HepG2 (cell line): ENCODE results near the gene L3MBTL4. TPM values are rescaled to one million over a fixed set of nuclear protein-coding genes. Genes with fewer than 3 reads are reported as not detected.

Experiments used
- ATAC-seq: fragments of 200-7000 bp; cut with Tn5 transposase; 3 replicates; pipeline ENCODE4 v1.9.1; 2020; ENCODE audit warnings: mild to moderate bottlenecking, moderate library complexity
- BruUV-seq: library from RNA; stranded (reverse); fragments of 400-500 nt; replicated peaks from 2 replicates; lab custom pipeline; 2021; lab: Mats Ljungman, UMichigan
- CTCF ChIA-PET: fragments of 300-600 bp; formaldehyde crosslinking; extraction: SDS; loops from one replicate; lab custom pipeline; 2021; ENCODE audit warnings: low total read pairs, inconsistent platforms, low intra/inter-chr PET ratio; lab: Yijun Ruan, JAX
- POLR2A ChIA-PET: fragments of 350-600 bp; sonication (Branson Sonifier 250); formaldehyde crosslinking; loops from one replicate; lab custom pipeline; 2020; ENCODE audit warnings: antibody characterized with exemption, inconsistent platforms; lab: Yijun Ruan, JAX
- DNase-seq: peaks from one replicate; pipeline ENCODE4 v3.0.0-alpha.2; 2015; ENCODE audit warnings: low spot score
- FAIRE-seq: peaks from 3 replicates; lab custom pipeline; 2011; peaks lifted over from hg19 to GRCh38; lab: Jason Lieb, UNC
- H2AFZ ChIP-seq: one replicate; pipeline ENCODE4 v1.6.1; 2011; ENCODE audit warnings: low read length, inconsistent platforms
- H3K27ac ChIP-seq: fragments of 300-600 bp; 3 replicates; pipeline ENCODE4 v1.8.0; 2011; ENCODE audit warnings: mixed run types, mild to moderate bottlenecking, mixed read lengths, low read length, inconsistent platforms; ENCODE audit not compliant: insufficient read depth; ENCODE audit errors: extremely low read length
- H3K27me3 ChIP-seq, 2 experiments: fragments of 200-600 bp in 1 of 2; 2 replicates in 1 of 2; 3 replicates in 1 of 2; pipeline versions ENCODE4 v1.6.0 to v1.8.0; 2011; ENCODE audit warnings: low read length in 2 of 2, mild to moderate bottlenecking in 2 of 2, moderate library complexity in 2 of 2, inconsistent platforms in 1 of 2; ENCODE audit not compliant: insufficient read depth in 2 of 2, control insufficient read depth in 1 of 2
- H3K36me3 ChIP-seq, 2 experiments: fragments of 200-600 bp in 1 of 2; replicated peaks in 1 of 2; 2 replicates in 1 of 2; 3 replicates in 1 of 2; pipeline versions ENCODE4 v1.5.1 to v1.8.0; 2011; ENCODE audit warnings: low read length in 2 of 2, inconsistent platforms in 1 of 2; ENCODE audit not compliant: insufficient read depth in 2 of 2, control insufficient read depth in 1 of 2
- H3K4me1 ChIP-seq: 2 replicates; pipeline ENCODE4 v1.5.1; 2012; ENCODE audit warnings: low read length, inconsistent platforms; ENCODE audit not compliant: insufficient read depth
- H3K4me2 ChIP-seq: 2 replicates; pipeline ENCODE4 v1.6.0; 2011; ENCODE audit warnings: low read depth, low read length, inconsistent platforms
- H3K4me3 ChIP-seq, 3 experiments: fragments of 200-600 bp in 1 of 3; sonication (generic), shearing (Covaris generic) in 1 of 3; replicated peaks in 1 of 3; 2 replicates each; pipeline ENCODE4 v1.5.1; 2011 to 2016; ENCODE audit warnings: low read length in 3 of 3, inconsistent platforms in 2 of 3, low read depth in 2 of 3, mild to moderate bottlenecking in 2 of 3, control low read depth in 1 of 3, mixed read lengths in 1 of 3; ENCODE audit not compliant: insufficient read depth in 1 of 3
- H3K79me2 ChIP-seq: one replicate; pipeline ENCODE4 v1.6.1; 2011; ENCODE audit warnings: low read length, inconsistent platforms; ENCODE audit not compliant: insufficient read depth
- H3K9ac ChIP-seq: 2 replicates; pipeline ENCODE4 v1.6.0; 2011; ENCODE audit warnings: mild to moderate bottlenecking, low read depth, low read length, inconsistent platforms; ENCODE audit not compliant: insufficient read depth
- H3K9me3 ChIP-seq: 2 replicates; pipeline ENCODE4 v1.5.1; 2012; ENCODE audit warnings: mild to moderate bottlenecking, low read length
- H4K20me1 ChIP-seq: 2 replicates; pipeline ENCODE4 v1.6.0; 2011; ENCODE audit warnings: inconsistent platforms, mild to moderate bottlenecking, low read length, moderate library complexity; ENCODE audit not compliant: insufficient read depth
- FUBP1 ChIP-seq: sonication (generic); formaldehyde crosslinking; IDR thresholded peaks from 2 replicates; pipeline ENCODE4 v1.5.1; 2020; ENCODE audit warnings: missing genetic modification reagents, mild to moderate bottlenecking, borderline replicate concordance
- HNRNPL ChIP-seq: fragments of 200-400 bp; formaldehyde crosslinking; IDR thresholded peaks from 2 replicates; pipeline ENCODE4 v1.6.1; 2017; ENCODE audit warnings: mild to moderate bottlenecking, low read depth, low read length
- STAG1 ChIP-seq: sonication (generic); formaldehyde crosslinking; IDR thresholded peaks from 2 replicates; pipeline ENCODE4 v1.4.0; 2020; ENCODE audit warnings: missing genetic modification reagents
- ZNF460 ChIP-seq: sonication (generic); formaldehyde crosslinking; IDR thresholded peaks from 2 replicates; pipeline ENCODE4 v1.5.1; 2020; ENCODE audit warnings: missing genetic modification reagents, mild to moderate bottlenecking, borderline replicate concordance
- ZNF775 ChIP-seq: sonication (generic); formaldehyde crosslinking; IDR thresholded peaks from 2 replicates; pipeline ENCODE4 v1.4.0; 2020; ENCODE audit warnings: missing genetic modification reagents, mild to moderate bottlenecking, moderate library complexity, borderline replicate concordance
- WGBS: methylation state at CpG from one replicate; pipeline ENCODE4 v1.1.6; 2017; ENCODE audit warnings: low lambda C conversion rate; 5-methylcytosine and 5-hydroxymethylcytosine counted together
- in situ Hi-C: cut with HindIII; loops from 2 replicates; pipeline ENCODE4 v1.10.0; 2017; ENCODE audit warnings: low pct_unique_long_range_greater_than_20kb; ENCODE audit not compliant: extremely low pct_ligation_motif_present
- intact Hi-C: fragments of 100-400 bp; cut with micrococcal nuclease; formaldehyde crosslinking; loops from one replicate; pipeline ENCODE4 v1.10.0; 2022; ENCODE audit not compliant: unreplicated experiment
- polyA plus RNA-seq, 8 experiments: library from polyadenylated mRNA; depleted of rRNA in 3 of 8; stranded (reverse) in 7 of 8; unstranded in 1 of 8; fragments of >200 nt; fragmentation: Illumina TruSeq in 4 of 8; extraction: Trizol in 4 of 8; gene quantifications; 2 replicates each; pipeline versions ENCODE4 v1.2.1 to v1.2.3, GENCODE V29; 2011 to 2016; ENCODE audit warnings: low read depth in 4 of 8, missing spikeins in 1 of 8, mixed read lengths in 1 of 8; ENCODE audit not compliant: insufficient read depth in 1 of 8
- total RNA-seq, 5 experiments: library from RNA; depleted of rRNA; stranded (reverse); fragments of >200 nt; fragmentation: Illumina TruSeq; extraction: Trizol; gene quantifications; 2 replicates each; pipeline ENCODE4 v1.2.3, GENCODE V29; 2016; ENCODE audit warnings: low read depth in 1 of 5
- TF ChIP-seq, protein P1 (sequence below), 2 experiments: IDR thresholded peaks; 2 replicates each; pipeline ENCODE4 v1.6.1; 2011 to 2012; ENCODE audit warnings: low read length in 2 of 2, borderline replicate concordance in 1 of 2, low read depth in 1 of 2, mild to moderate bottlenecking in 1 of 2, moderate library complexity in 1 of 2

The L3MBTL4 gene
- total and polyA plus RNA-seq, 2 of the 13 experiments (the other 11 are each of a cell fraction or from before 2014, with no cell fraction given) = 10.8 to 13.3 TPM

DNA sequence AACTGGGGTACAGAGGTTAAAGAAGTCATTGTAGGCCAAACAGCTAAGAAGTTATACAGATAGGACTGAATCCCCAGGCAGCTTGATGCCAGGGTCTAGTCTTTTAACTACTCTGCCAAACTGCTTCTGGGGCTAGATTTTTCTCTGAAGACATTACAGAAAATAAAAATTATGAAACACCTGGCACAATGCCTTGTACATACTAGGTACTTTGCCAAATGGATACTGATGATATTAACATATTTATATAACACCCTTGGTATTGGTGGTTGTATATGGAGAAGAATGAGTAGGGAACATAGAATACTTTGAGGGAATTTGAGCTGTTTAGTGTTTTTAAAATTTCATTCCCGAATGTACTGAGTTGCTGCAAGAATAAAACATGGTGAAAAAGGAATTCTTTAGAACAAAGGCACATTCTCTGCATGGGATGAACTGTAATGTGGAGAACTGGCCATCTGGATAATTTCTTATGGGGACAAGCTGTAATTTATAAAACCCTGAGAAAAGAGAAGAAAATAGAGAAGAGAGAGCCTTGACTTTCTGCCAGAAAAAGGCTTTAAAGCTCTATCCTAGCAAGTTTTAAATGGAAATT, 308.5 kb downstream of the L3MBTL4 start:
- ChIA-PET CTCF (no interaction called here), POLR2A (no interaction called here)
- Histone ChIP-seq H3K9me3 (no peaks in the 10 kb centered on the region), H3K4me3 (no peak overlapping the region), H3K79me2 (no peaks in the 10 kb centered on the region), H3K36me3 (peaks cover 0 to 2% of the 10 kb centered on the region in 2 experiments; a peak in 1 of 5 replicates), H3K27me3 (no peaks in the 10 kb centered on the region), H4K20me1 (no peaks in the 10 kb centered on the region), H3K27ac (no peak overlapping the region), H2AFZ (no peak overlapping the region), H3K9ac (no peak overlapping the region), H3K4me1 (no peaks in the 10 kb centered on the region), H3K4me2 (no peak overlapping the region)
- no peak for ATAC-seq
- no peak for TF ChIP-seq FUBP1 (CRISPR knock-in tag)
- TF ChIP-seq ZNF775 (CRISPR knock-in tag) = no peak
- TF ChIP-seq HNRNPL = no peak
- no peak for TF ChIP-seq ZNF460 (CRISPR knock-in tag)
- TF ChIP-seq, protein P1, sequence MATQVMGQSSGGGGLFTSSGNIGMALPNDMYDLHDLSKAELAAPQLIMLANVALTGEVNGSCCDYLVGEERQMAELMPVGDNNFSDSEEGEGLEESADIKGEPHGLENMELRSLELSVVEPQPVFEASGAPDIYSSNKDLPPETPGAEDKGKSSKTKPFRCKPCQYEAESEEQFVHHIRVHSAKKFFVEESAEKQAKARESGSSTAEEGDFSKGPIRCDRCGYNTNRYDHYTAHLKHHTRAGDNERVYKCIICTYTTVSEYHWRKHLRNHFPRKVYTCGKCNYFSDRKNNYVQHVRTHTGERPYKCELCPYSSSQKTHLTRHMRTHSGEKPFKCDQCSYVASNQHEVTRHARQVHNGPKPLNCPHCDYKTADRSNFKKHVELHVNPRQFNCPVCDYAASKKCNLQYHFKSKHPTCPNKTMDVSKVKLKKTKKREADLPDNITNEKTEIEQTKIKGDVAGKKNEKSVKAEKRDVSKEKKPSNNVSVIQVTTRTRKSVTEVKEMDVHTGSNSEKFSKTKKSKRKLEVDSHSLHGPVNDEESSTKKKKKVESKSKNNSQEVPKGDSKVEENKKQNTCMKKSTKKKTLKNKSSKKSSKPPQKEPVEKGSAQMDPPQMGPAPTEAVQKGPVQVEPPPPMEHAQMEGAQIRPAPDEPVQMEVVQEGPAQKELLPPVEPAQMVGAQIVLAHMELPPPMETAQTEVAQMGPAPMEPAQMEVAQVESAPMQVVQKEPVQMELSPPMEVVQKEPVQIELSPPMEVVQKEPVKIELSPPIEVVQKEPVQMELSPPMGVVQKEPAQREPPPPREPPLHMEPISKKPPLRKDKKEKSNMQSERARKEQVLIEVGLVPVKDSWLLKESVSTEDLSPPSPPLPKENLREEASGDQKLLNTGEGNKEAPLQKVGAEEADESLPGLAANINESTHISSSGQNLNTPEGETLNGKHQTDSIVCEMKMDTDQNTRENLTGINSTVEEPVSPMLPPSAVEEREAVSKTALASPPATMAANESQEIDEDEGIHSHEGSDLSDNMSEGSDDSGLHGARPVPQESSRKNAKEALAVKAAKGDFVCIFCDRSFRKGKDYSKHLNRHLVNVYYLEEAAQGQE (IDR thresholded peaks at IDR 0.05; ENCODE audit: borderline replicate concordance in 1 of 2, low read depth in 1 of 2, low read length in 2 of 2) = no peak
- no peak for TF ChIP-seq STAG1 (CRISPR knock-in tag)
- in situ Hi-C loops = no loop called here
- no peak for DNase-seq
- no TSS peak for BruUV-seq
- WGBS = 91% methylated on average over 1 of the region's 1 CpG
- FAIRE-seq = no peak
- intact Hi-C loops = no loop called here
